GM12878 (cell line): ENCODE results near the gene FAM171A1. TPM values are rescaled to one million over a fixed set of nuclear protein-coding genes. Genes with fewer than 3 reads are reported as not detected.

Experiments used
- ATAC-seq: fragments of 200-7000 bp; cut with Tn5 transposase; 3 replicates; pipeline ENCODE4 v1.9.1; 2020; ENCODE audit warnings: mild to moderate bottlenecking, moderate library complexity
- BruUV-seq: library from RNA; stranded (reverse); fragments of 400-500 nt; replicated peaks from 2 replicates; lab custom pipeline; 2021; lab: Mats Ljungman, UMichigan
- CTCF ChIA-PET: fragments of 300-600 bp; sonication (Branson Sonifier 250); formaldehyde crosslinking; extraction: SDS; loops from one replicate; lab custom pipeline; 2021; ENCODE audit warnings: inconsistent platforms; lab: Yijun Ruan, JAX
- POLR2A ChIA-PET: fragments of 350-600 bp; formaldehyde crosslinking; extraction: SDS; loops from one replicate; lab custom pipeline; 2021; ENCODE audit warnings: inconsistent platforms; lab: Charles Lee
- RAD21 ChIA-PET: fragments of 300-600 bp; sonication (Branson Sonifier 250); formaldehyde crosslinking; loops from one replicate; lab custom pipeline; 2023; ENCODE audit warnings: antibody characterized with exemption; ENCODE audit not compliant: unreplicated experiment; lab: Charles Lee
- SMC1A ChIA-PET: fragments of 300-600 bp; sonication (Branson Sonifier 250); formaldehyde crosslinking; loops from one replicate; lab custom pipeline; 2023; ENCODE audit not compliant: unreplicated experiment, uncharacterized antibody; lab: Charles Lee
- DNase-seq: peaks from one replicate; pipeline ENCODE4 v3.0.0-alpha.2; 2011; ENCODE audit warnings: low read depth, low spot score
- FAIRE-seq: peaks from 3 replicates; lab custom pipeline; 2011; peaks lifted over from hg19 to GRCh38; lab: Jason Lieb, UNC
- H2AFZ ChIP-seq: 2 replicates; pipeline ENCODE4 v1.6.0; 2011; ENCODE audit warnings: low read depth, low read length, control low read depth; ENCODE audit not compliant: control insufficient read depth
- H3K27ac ChIP-seq: 2 replicates; pipeline ENCODE4 v1.5.1; 2011; ENCODE audit warnings: control low read depth; ENCODE audit not compliant: control insufficient read depth, insufficient read depth
- H3K27me3 ChIP-seq, 2 experiments: replicated peaks in 1 of 2; 2 replicates each; pipeline versions ENCODE4 v1.6.0 to v1.6.1; 2011; ENCODE audit warnings: low read length in 1 of 2; ENCODE audit not compliant: control insufficient read depth in 2 of 2, insufficient read depth in 2 of 2
- H3K36me3 ChIP-seq, 2 experiments: 2 replicates each; pipeline ENCODE4 v1.5.1; 2011; ENCODE audit warnings: low read length in 1 of 2; ENCODE audit not compliant: control insufficient read depth in 2 of 2, insufficient read depth in 2 of 2
- H3K4me1 ChIP-seq: 2 replicates; pipeline ENCODE4 v1.6.1; 2011; ENCODE audit warnings: mild to moderate bottlenecking, low read length, moderate library complexity, mixed read lengths; ENCODE audit not compliant: control insufficient read depth, insufficient read depth
- H3K4me2 ChIP-seq: 2 replicates; pipeline ENCODE4 v1.6.0; 2011; ENCODE audit warnings: control low read depth; ENCODE audit not compliant: control insufficient read depth, insufficient read depth
- H3K4me3 ChIP-seq: fragments of 200-600 bp; sonication (generic); 2 replicates; pipeline ENCODE4 v1.5.1; 2016
- H3K79me2 ChIP-seq: 2 replicates; pipeline ENCODE4 v1.6.0; 2011; ENCODE audit warnings: low read length; ENCODE audit not compliant: control insufficient read depth, insufficient read depth
- H3K9ac ChIP-seq: 2 replicates; pipeline ENCODE4 v1.8.0; 2011; ENCODE audit warnings: low read length, control low read depth, mixed read lengths; ENCODE audit not compliant: control insufficient read depth, insufficient read depth
- H3K9me3 ChIP-seq: replicated peaks from 3 replicates; pipeline ENCODE4 v1.5.1; 2011; ENCODE audit warnings: mild to moderate bottlenecking, low read length; ENCODE audit not compliant: control insufficient read depth, insufficient read depth
- H4K20me1 ChIP-seq: 2 replicates; pipeline ENCODE4 v1.6.0; 2011; ENCODE audit not compliant: control insufficient read depth, insufficient read depth
- CBFB ChIP-seq: IDR thresholded peaks from 2 replicates; pipeline ENCODE4 v1.6.1; 2016; ENCODE audit warnings: antibody characterized with exemption, low read depth
- CHD2 ChIP-seq: IDR thresholded peaks from 2 replicates; pipeline ENCODE4 v1.6.1; 2011; ENCODE audit warnings: low read depth, low read length, improper control_type of control experiment, borderline replicate concordance
- KDM1A ChIP-seq: fragments of 200-600 bp; sonication (generic); IDR thresholded peaks from 2 replicates; pipeline ENCODE4 v1.6.1; 2016; ENCODE audit warnings: borderline replicate concordance
- MTA2 ChIP-seq: fragments of 450-650 bp; IDR thresholded peaks from 2 replicates; pipeline ENCODE4 v1.6.1; 2016; ENCODE audit warnings: low read depth, mild to moderate bottlenecking, moderate library complexity
- NFXL1 ChIP-seq: fragments of 450-650 bp; IDR thresholded peaks from 2 replicates; pipeline ENCODE4 v1.6.1; 2017; ENCODE audit warnings: antibody characterized with exemption, mild to moderate bottlenecking, borderline replicate concordance
- PBX3 ChIP-seq: IDR thresholded peaks from 2 replicates; pipeline ENCODE4 v1.6.1; 2011; ENCODE audit warnings: mild to moderate bottlenecking, low read depth, low read length, moderate library complexity; ENCODE audit not compliant: insufficient replicate concordance
- POU2F2 ChIP-seq: IDR thresholded peaks from 3 replicates; pipeline ENCODE4 v1.6.1; 2011; ENCODE audit warnings: low read depth, mild to moderate bottlenecking, low read length, borderline replicate concordance
- SKIL ChIP-seq: fragments of 450-650 bp; IDR thresholded peaks from 2 replicates; pipeline ENCODE4 v1.6.1; 2017; ENCODE audit warnings: mild to moderate bottlenecking, low read depth, inconsistent platforms; ENCODE audit not compliant: poor library complexity, severe bottlenecking
- SP1 ChIP-seq: IDR thresholded peaks from one replicate; pipeline ENCODE4 v1.6.1; 2011; ENCODE audit warnings: low read depth, low read length
- STAT1 ChIP-seq: fragments of 450-650 bp; conservative IDR thresholded peaks from 2 replicates; pipeline ENCODE4 v1.6.1; 2014; ENCODE audit warnings: antibody characterized with exemption, mild to moderate bottlenecking
- ZNF24 ChIP-seq: fragments of 450-650 bp; IDR thresholded peaks from 2 replicates; pipeline ENCODE4 v1.6.1; 2017; ENCODE audit warnings: antibody characterized with exemption, mild to moderate bottlenecking
- ZNF274 ChIP-seq: IDR thresholded peaks from one replicate; pipeline ENCODE4 v1.8.0; 2011; ENCODE audit not compliant: insufficient read length, insufficient read depth
- WGBS: methylation state at CpG from one replicate; pipeline ENCODE4 v1.1.6; 2016; ENCODE audit warnings: low lambda C conversion rate; ENCODE audit not compliant: insufficient replicate concordance, insufficient coverage; ENCODE audit errors: missing lambda C conversion rate; 5-methylcytosine and 5-hydroxymethylcytosine counted together
- in situ Hi-C: fragments of 300-500 bp; cut with MboI; formaldehyde crosslinking; loops from 9 replicates; pipeline ENCODE4 v1.14.3; 2018; ENCODE audit warnings: mixed read lengths
- intact Hi-C: fragments of 100-400 bp; cut with micrococcal nuclease; formaldehyde crosslinking; loops from one replicate; pipeline ENCODE4 v1.14.2; 2022; ENCODE audit not compliant: unreplicated experiment
- polyA plus RNA-seq, 11 experiments: library from polyadenylated mRNA; depleted of rRNA in 4 of 11; unstranded in 6 of 11; stranded (reverse) in 5 of 11; fragments of >200 nt; fragmentation: Nextera tagmentation in 4 of 11; fragmentation: Illumina TruSeq in 1 of 11; extraction: Ambion mirVana in 4 of 11; extraction: Trizol in 1 of 11; gene quantifications; 1 replicate in 1 of 11; 2 replicates in 10 of 11; pipeline versions ENCODE4 v1.2.1 to v1.2.3, GENCODE V29; 2011 to 2016; ENCODE audit warnings: inconsistent platforms in 2 of 11, missing spikeins in 2 of 11, low read depth in 1 of 11
- total RNA-seq, 4 experiments: library from RNA; depleted of rRNA in 3 of 4; stranded (reverse); fragments of >200 nt in 3 of 4; fragmentation: Illumina TruSeq in 1 of 4; extraction: Trizol in 1 of 4; gene quantifications; 2 replicates each; pipeline versions ENCODE4 v1.2.1 to v1.2.3, GENCODE V29; 2013 to 2021
- TF ChIP-seq, protein P1 (sequence below): fragments of 150-350 bp; IDR thresholded peaks from 2 replicates; pipeline ENCODE4 v1.6.1; 2014; ENCODE audit warnings: mild to moderate bottlenecking, low read depth, low read length
- TF ChIP-seq, protein P2 (sequence below): IDR thresholded peaks from 2 replicates; pipeline ENCODE4 v1.6.1; 2011; ENCODE audit warnings: low read depth, mild to moderate bottlenecking, low read length, moderate library complexity, borderline replicate concordance; ENCODE audit errors: extremely low read depth

The FAM171A1 gene
- total and polyA plus RNA-seq, 10 of the 15 experiments (the other 5 are each of a cell fraction or from before 2014, with no cell fraction given) = 0.05 to 0.28 (median 0.10) TPM; not detected in 1

- ChIA-PET CTCF (no interaction called here), SMC1A (no interaction called here), RAD21 (no interaction called here), POLR2A (no interaction called here)
- Histone ChIP-seq H2AFZ (no peak overlapping the region), H3K4me2 (no peak overlapping the region), H4K20me1 (no peaks in the 10 kb centered on the region), H3K27ac (no peak overlapping the region), H3K36me3 (no peaks in the 10 kb centered on the region), H3K4me3 (no peak overlapping the region), H3K79me2 (no peaks in the 10 kb centered on the region), H3K9me3 (no peaks in the 10 kb centered on the region; the same call in 2 of the 3 replicates), H3K4me1 (no peaks in the 10 kb centered on the region), H3K27me3 (no peaks in the 10 kb centered on the region; a peak in 1 of 4 replicates), H3K9ac (no peak overlapping the region)
- TF ChIP-seq ZNF24 (no peak), SP1 (no peak), CHD2 (no peak), KDM1A (no peak), ZNF274 (no peak)
- TF ChIP-seq, protein P1, sequence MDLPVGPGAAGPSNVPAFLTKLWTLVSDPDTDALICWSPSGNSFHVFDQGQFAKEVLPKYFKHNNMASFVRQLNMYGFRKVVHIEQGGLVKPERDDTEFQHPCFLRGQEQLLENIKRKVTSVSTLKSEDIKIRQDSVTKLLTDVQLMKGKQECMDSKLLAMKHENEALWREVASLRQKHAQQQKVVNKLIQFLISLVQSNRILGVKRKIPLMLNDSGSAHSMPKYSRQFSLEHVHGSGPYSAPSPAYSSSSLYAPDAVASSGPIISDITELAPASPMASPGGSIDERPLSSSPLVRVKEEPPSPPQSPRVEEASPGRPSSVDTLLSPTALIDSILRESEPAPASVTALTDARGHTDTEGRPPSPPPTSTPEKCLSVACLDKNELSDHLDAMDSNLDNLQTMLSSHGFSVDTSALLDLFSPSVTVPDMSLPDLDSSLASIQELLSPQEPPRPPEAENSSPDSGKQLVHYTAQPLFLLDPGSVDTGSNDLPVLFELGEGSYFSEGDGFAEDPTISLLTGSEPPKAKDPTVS = no peak
- WGBS = 35% methylated on average over 8 of the region's 8 CpGs
- in situ Hi-C loops (no loop called here), intact Hi-C loops (no loop called here)
- ATAC-seq = no peak
- FAIRE-seq = no peak
- BruUV-seq = no TSS peak
- no peak for DNase-seq
These were observed 138.8 kb downstream of the FAM171A1 start for GRCh38 chr10:15232279-15232678.

- Histone ChIP-seq H2AFZ (no peak overlapping the region), H3K36me3 (no peaks in the 10 kb centered on the region), H3K4me1 (no peaks in the 10 kb centered on the region), H3K9ac (no peak overlapping the region), H3K4me2 (no peak overlapping the region), H3K4me3 (no peak overlapping the region), H3K27ac (no peak overlapping the region), H4K20me1 (no peaks in the 10 kb centered on the region), H3K27me3 (no peaks in the 10 kb centered on the region), H3K9me3 (no peaks in the 10 kb centered on the region; the same call in 2 of the 3 replicates), H3K79me2 (no peaks in the 10 kb centered on the region)
- ChIA-PET RAD21 (no interaction called here), SMC1A (no interaction called here), CTCF (no interaction called here), POLR2A (interaction anchor here (0.7 kb wide), 1 partner anchor 42 kb away, joined by 3 read pairs; no protein-coding TSS in a partner anchor)
- 41% methylated on average over 11 of the region's 11 CpGs for WGBS
- in situ Hi-C loops = no loop called here
- no peak for DNase-seq
- no peak for ATAC-seq
- intact Hi-C loops = no loop called here
- no TSS peak for BruUV-seq
- FAIRE-seq = no peak
- TF ChIP-seq MTA2 (no peak), PBX3 (no peak), POU2F2 (no peak), SKIL (no peak), NFXL1 (no peak), CBFB (no peak), STAT1 (no peak)
- TF ChIP-seq, protein P2, sequence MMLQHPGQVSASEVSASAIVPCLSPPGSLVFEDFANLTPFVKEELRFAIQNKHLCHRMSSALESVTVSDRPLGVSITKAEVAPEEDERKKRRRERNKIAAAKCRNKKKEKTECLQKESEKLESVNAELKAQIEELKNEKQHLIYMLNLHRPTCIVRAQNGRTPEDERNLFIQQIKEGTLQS = no peak
These were observed 139.7 kb downstream of the FAM171A1 start for GRCh38 chr10:15231426-15231825.
